GM21423 (cell line): Measurements from ENCODE around the gene BLMH.
"Not testable (repeated sequence)": the region's sequence is repeated elsewhere in the genome, so short reads cannot be mapped to it uniquely, and the experiment has no call there.

Experiments used
- ATAC-seq: cut with Tn5 transposase; IDR thresholded peaks from one replicate; pipeline ENCODE4 v1.9.1; 2021; ENCODE audit warnings: mild to moderate bottlenecking, moderate library complexity; ENCODE audit not compliant: unreplicated experiment

Gene BLMH

GRCh38 chr17:30232015-30232823 is 59.5 kb downstream of the BLMH start:
- ATAC-seq = no peak

DNA sequence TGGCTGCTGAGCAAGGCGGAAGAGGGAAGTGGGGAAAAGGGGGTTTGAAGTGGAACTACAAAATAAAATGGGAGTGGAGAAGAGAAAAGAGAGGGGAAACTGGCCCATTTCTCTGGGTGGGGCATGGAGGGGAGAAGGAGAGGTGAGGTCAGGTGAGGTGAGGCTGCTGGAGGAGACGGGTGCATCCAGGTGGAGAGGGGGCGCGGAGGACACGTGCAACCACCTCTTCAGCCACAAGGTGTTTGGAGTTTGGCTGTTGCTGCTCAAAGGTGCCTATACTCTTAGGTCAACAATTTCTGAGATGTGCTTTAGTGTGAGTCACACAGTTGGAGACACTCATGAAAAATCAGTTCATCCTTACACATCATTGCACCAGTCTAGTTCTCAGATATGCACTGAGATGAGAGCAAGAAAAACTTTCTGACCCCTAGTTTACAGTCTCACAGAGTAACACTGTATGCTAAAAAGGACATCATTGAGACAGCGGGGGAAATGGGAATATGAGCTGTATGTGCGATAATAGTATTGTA is 61.1 kb downstream of the BLMH start:
- ATAC-seq = no peak

GRCh38 chr17:30230009-30230408 is 61.7 kb downstream of the BLMH start:
- not testable (repeated sequence) for ATAC-seq

DNA sequence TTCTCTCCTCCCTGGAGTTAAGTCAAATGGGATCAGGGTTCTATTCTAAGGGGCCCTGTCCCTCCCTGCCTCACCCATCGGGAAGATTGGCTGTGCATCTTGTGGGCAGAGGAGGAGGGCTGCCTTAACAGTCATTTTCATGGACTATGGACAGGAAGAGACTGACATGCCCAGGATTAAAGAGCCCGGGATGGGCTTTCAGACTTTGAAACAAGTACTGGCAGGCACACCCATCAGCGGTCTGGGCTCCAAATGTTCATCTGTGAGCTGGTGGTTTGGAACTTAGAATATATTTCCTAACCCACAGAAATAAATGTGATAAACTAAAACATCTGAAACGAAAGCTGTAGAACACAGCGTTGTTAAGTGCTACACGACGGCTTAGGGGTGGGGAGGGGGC is 62.7 kb downstream of the BLMH start:
- ATAC-seq = no peak

GRCh38 chr17:30228011-30228410 is 63.7 kb downstream of the BLMH start:
- no peak for ATAC-seq

- no peak for ATAC-seq
These were observed 64.9 kb downstream of the BLMH start for GRCh38 chr17:30226878-30227277.

DNA sequence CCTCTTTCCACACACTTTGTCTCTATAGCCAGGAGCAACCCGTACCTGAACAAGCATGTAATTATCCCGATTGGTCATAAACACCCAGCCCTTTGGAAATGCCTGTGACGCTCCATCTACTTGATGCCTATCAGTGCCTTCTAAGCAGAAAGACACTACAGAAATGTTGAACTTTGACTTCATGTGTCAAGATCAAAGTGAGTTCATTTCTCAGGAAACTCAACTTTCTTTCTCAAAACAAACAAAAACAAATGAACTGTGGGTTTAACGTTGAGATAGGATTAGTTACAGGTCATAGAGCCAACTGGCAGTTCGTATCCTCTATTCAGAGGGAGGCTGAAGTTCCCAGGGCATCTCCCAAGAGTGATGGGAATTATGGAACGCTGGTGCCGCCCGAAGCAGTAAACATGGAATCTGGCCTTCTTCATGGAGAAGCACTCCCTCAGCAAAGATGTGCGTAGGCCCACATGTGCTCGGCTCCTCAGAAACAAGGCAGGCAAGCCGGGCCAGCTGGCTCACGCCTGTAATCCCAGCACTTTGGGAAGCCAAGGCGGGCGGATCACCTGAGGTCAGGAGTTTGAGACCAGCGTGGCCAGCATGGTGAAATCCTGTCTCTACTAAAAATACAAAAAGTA is 65.7 kb downstream of the BLMH start:
- no peak for ATAC-seq

- no peak for ATAC-seq
These were observed 66.6 kb downstream of the BLMH start for GRCh38 chr17:30225112-30225511.

DNA sequence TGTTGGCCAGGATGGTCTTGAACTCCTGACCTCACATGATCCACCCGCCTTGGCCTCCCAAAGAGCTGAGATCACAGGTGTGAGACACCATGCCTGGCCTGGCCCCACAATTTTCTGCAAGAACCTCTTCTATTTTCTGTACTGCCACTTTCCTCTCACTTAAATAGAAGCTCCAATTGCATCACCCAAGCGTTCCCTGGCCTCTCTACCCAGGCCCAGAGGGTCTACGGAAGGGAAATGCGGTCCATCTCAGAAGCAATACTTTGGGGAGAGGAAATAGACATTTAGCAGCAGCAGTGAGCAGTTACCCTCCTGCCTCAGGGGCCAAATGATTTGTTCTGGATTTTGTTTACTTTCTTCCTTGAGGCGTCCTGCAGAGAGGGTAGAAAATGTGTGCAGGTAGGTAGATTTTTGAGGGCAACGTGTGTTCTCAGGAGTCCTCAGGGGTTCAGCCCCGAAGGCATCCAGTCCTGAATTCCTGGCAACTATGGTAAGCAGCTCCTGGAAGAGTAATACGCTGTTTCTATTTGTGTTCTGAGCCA is 67.3 kb downstream of the BLMH start:
- ATAC-seq = no peak

DNA sequence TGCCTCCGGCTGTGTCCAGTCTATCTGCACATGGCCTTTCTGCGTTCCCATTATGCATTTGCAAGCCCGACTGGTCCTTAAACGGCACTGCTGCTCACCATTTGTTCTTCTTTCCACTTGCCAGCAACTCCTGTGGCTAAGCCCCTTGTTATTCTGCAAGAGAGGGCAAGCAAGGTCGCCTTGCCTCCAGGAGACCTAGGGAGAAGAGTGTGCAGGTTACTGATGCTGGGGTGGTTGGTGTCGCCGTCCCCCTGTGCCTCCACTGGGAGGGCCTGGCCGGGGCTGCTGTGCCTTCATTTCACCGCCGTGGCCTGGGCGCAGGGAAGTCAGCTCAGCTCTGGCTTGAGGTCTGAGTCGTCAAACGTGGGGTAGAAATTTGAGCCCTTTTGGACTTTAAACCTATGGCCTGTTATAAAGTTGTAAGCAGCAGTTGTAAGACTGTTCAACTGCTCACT is 69.0 kb downstream of the BLMH start:
- ATAC-seq = no peak

GRCh38 chr17:30222251-30222650 is 69.5 kb downstream of the BLMH start:
- ATAC-seq = no peak

- ATAC-seq = no peak
These were observed 70.4 kb downstream of the BLMH start for GRCh38 chr17:30221346-30221745.

- no peak for ATAC-seq
These were observed 71.3 kb downstream of the BLMH start for GRCh38 chr17:30220414-30220813.

- no peak for ATAC-seq
These were observed 71.9 kb downstream of the BLMH start for GRCh38 chr17:30219833-30220232.

GRCh38 chr17:30219315-30219714 is 72.4 kb downstream of the BLMH start:
- ATAC-seq = no peak

GRCh38 chr17:30218799-30219198 is 72.9 kb downstream of the BLMH start:
- no peak for ATAC-seq

- no peak for ATAC-seq
These were observed 73.9 kb downstream of the BLMH start for GRCh38 chr17:30217746-30218245.

GRCh38 chr17:30217054-30217453 is 74.7 kb downstream of the BLMH start:
- ATAC-seq = no peak

GRCh38 chr17:30212750-30213149 is 79.0 kb downstream of the BLMH start:
- ATAC-seq = peak; percentile 59

GRCh38 chr17:30211371-30211770 is 80.4 kb downstream of the BLMH start:
- no peak for ATAC-seq

GRCh38 chr17:30210901-30211300 is 80.8 kb downstream of the BLMH start:
- ATAC-seq = no peak

DNA sequence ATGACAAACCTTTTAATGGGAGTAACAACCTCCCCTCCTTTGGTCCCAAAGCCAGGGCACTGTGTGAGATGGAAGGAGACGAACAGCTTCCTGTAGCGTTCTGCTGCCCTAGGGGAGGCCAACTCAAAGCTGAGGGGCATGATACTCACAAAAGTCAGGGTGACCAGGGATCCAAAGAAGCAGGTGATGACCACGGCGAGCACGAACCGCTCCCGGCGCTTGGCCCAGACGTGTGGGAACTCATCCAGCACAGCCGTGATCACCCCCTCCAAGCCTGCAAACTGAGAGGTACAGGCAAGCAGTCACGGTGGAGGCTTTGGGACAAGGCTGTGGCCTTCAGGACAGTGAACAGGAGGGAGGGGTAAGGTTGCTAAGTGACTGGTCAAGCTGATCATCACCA is 81.4 kb downstream of the BLMH start:
- no peak for ATAC-seq
